RPMI7951 (cell line): ENCODE measurements around the gene NELFB. TPM values are rescaled to one million over a fixed set of nuclear protein-coding genes. Genes with fewer than 3 reads are reported as not detected.
A peak's percentile ranks its signal among the peaks of the same experiment; 100 is the strongest.

ENCODE experiments used
- DNase-seq: peaks from one replicate; pipeline ENCODE4 v3.0.0-alpha.2; 2012; ENCODE audit warnings: low read depth
- total RNA-seq: library from RNA; depleted of rRNA; stranded (reverse); fragments of >200 nt; shearing (Covaris generic); gene quantifications from 2 replicates; pipeline ENCODE4 v1.2.3, GENCODE V29; 2014

Gene NELFB
- total RNA-seq, 1 experiment from 2014 or later, result 34.2 TPM

GRCh38 chr9:137268538-137269201, 13.5 kb downstream of the NELFB start:
- no peak for DNase-seq

- DNase-seq, result peak; percentile 14
Observed at GRCh38 chr9:137269231-137269772, 14.2 kb downstream of the NELFB start.

- DNase-seq, result no peak
Observed at GRCh38 chr9:137270929-137271695, 16.0 kb downstream of the NELFB start.

GRCh38 chr9:137271696-137272076, 16.6 kb downstream of the NELFB start:
- no peak for DNase-seq

- DNase-seq, result no peak
Observed at GRCh38 chr9:137272241-137273094, 17.3 kb downstream of the NELFB start.

- no peak for DNase-seq
Observed at GRCh38 chr9:137273095-137273490, 18.0 kb downstream of the NELFB start.

- no peak for DNase-seq
Observed at GRCh38 chr9:137273611-137274320, 18.6 kb downstream of the NELFB start.

- DNase-seq, result no peak
Observed at GRCh38 chr9:137275203-137275587, 20.1 kb downstream of the NELFB start.

GRCh38 chr9:137275588-137276472, 20.7 kb downstream of the NELFB start:
- DNase-seq, result no peak

GRCh38 chr9:137276473-137277328, 21.6 kb downstream of the NELFB start:
- DNase-seq, result no peak

GRCh38 chr9:137277329-137278041, 22.4 kb downstream of the NELFB start, which contains the start of gene TOR4A:
TOR4A (plus strand) TSS chr9:137277726; CDS start chr9:137278690, 964 bp downstream.
- DNase-seq, result no peak

GRCh38 chr9:137278061-137278701, 23.1 kb downstream of the NELFB start:
- DNase-seq, result no peak

- no peak for DNase-seq
Observed at GRCh38 chr9:137278721-137279711, 23.9 kb downstream of the NELFB start.

- no peak for DNase-seq
Observed at GRCh38 chr9:137279741-137280473, 24.8 kb downstream of the NELFB start.

- DNase-seq, result no peak
Observed at GRCh38 chr9:137280474-137281344, 25.6 kb downstream of the NELFB start.
